Mucosa of stomach (tissue), 1 donor: Measurements from ENCODE around the gene KCNH2.

ENCODE experiments used
- H3K27me3 ChIP-seq: one replicate; pipeline ENCODE4 v1.7.0; 2013; ENCODE audit warnings: mild to moderate bottlenecking, low read length; ENCODE audit not compliant: control insufficient read depth, insufficient read depth
- H3K36me3 ChIP-seq: one replicate; pipeline ENCODE4 v1.7.0; 2013; ENCODE audit warnings: low read length; ENCODE audit not compliant: control insufficient read depth, insufficient read depth
- H3K4me1 ChIP-seq: one replicate; pipeline ENCODE4 v1.7.0; 2013; ENCODE audit warnings: mild to moderate bottlenecking, low read length; ENCODE audit not compliant: control insufficient read depth, insufficient read depth
- H3K4me3 ChIP-seq: one replicate; pipeline ENCODE4 v1.7.0; 2013; ENCODE audit warnings: low read length
- H3K9ac ChIP-seq: one replicate; pipeline ENCODE4 v1.7.0; 2013; ENCODE audit warnings: mild to moderate bottlenecking, low read length, moderate library complexity
- H3K9me3 ChIP-seq: one replicate; pipeline ENCODE4 v1.7.0; 2013; ENCODE audit warnings: mild to moderate bottlenecking, low read length, moderate library complexity; ENCODE audit not compliant: control insufficient read depth
- donor health status: Pancreatic carcinoma.

The KCNH2 gene

DNA sequence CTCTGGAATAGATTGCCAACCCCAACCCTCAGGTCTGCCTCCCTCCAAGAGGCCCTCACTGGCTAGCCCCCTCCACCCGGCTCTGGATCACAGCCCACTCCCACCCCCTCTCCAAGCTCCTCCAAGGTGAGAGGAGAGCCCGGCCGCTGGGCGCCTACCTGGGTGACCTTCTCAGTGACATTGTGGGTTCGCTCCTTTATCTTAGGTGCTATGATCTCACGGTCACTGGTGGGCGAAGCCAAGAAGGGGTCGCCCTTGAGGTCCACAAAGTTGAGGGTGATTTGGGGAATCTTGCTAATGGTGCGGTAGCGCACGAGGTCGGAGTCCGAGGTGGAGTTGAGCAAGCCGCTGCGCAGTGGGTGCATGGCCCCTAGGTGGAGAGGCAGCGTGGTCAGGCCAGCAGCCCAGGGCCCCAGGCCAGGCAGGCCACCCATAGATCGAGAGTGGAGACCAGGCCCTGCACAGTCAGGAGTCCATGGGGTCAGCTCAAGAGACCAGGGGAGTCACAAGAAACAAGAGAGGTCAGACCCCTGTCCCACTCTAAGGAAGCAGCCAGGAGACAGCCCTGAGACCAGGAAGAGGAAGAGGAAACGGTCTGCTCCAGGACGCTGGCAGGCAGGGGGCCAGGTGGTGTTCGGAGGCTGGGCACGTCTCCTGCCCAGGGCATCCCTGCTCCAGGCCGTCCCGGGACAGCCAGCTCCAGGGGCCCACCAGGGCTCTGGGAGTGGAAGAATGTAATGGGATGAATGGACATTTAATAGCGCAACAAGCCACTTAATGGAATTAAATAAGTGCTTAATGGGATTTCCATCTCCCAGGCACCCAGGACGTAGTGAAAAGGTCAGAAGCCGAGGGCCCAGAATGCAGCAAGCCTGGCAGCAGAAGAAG lies 20.7 kb downstream of the KCNH2 start:
- Histone ChIP-seq H3K4me3 (no peak overlapping the region), H3K36me3 (no peaks in the 10 kb centered on the region), H3K9ac (no peak overlapping the region), H3K4me1 (peaks cover 4% of the 10 kb centered on the region), H3K27me3 (peaks cover 20% of the 10 kb centered on the region), H3K9me3 (no peaks in the 10 kb centered on the region)

DNA sequence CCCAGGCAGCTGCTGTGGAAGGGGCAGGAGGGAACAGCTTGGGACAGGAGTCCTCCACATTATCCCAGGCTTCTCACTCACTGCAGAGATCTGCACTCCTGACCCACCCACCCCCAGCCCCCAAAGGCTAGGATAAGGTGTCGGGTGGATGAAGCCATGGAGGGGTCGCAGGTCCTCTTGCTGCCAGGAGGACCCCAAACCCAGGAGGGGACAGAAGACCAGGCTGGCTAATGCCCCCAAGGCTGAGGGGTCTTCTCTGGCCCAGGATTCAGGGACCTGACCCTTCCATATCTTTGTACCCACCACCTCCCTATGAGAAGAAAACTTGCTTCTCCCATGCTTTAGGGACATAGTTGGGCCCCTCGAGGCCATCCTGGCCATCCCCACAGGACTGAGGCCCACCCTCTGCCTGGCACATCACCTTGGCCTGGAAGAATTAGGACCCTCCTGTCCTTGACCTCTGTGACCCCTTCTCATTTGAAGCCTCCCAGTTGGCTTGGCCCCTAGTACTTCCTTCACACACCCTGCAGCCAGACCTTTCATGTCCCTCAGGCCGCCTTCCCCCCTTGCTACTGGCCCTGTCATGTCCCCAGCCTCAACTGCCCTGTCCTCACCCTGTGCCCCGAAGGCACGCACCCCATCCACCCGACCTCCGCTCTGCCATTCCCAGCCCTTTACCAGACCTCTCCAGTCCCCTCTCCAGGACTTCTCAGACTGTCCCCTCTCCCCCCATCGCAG lies 21.6 kb downstream of the KCNH2 start:
- no peak overlapping the region for H3K9ac ChIP-seq
- no peaks in the 10 kb centered on the region for H3K36me3 ChIP-seq
- no peaks in the 10 kb centered on the region for H3K9me3 ChIP-seq
- peaks cover 4% of the 10 kb centered on the region for H3K4me1 ChIP-seq
- peaks cover 20% of the 10 kb centered on the region for H3K27me3 ChIP-seq
- H3K4me3 ChIP-seq: no peak overlapping the region

DNA sequence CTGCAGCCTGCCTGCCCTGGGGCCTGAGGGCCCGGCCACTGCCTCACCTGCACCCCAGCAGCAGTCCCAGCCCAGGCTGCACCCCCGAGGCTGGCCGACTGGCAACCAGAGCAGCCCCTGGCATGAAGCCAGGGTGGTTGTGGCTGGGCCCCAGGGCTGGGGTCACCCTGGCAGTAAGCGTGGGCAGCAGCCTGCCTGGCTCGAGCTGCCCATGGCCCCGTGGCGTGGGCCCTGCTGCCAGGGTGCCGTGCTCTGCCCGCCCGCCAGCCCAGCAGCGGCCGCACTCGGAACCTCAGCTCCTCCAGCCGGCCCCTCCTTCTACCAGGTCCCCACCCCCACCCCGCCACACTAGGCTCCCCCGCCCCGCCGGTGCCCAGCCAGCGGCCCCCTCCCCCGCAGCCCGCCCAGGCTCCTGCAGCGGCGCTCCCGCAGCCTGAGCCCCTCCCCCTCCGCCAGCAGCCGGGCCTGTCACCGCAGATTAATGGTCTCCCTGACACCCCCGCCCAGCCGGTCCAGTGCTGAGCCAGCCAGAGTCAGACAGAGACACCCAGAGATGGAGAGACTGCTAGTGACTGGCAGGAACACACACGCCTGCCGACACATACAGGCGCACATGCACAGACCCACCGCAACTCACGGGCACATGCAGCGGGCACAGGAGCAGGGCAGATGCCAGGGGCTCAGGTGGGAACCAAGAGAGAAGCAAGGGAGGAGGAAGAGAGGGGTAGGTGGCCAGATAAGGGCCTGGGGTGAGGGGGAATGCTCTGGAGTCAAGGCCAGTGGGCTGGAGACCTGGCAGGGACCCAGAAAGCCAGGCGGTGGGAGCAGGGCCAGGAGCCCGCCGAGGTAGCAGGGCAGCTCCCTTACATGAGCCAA lies 22.4 kb downstream of the KCNH2 start:
- Histone ChIP-seq H3K36me3 (no peaks in the 10 kb centered on the region), H3K9ac (no peak overlapping the region), H3K9me3 (no peaks in the 10 kb centered on the region), H3K27me3 (peaks cover 20% of the 10 kb centered on the region), H3K4me3 (no peak overlapping the region), H3K4me1 (peaks cover 4% of the 10 kb centered on the region)

DNA sequence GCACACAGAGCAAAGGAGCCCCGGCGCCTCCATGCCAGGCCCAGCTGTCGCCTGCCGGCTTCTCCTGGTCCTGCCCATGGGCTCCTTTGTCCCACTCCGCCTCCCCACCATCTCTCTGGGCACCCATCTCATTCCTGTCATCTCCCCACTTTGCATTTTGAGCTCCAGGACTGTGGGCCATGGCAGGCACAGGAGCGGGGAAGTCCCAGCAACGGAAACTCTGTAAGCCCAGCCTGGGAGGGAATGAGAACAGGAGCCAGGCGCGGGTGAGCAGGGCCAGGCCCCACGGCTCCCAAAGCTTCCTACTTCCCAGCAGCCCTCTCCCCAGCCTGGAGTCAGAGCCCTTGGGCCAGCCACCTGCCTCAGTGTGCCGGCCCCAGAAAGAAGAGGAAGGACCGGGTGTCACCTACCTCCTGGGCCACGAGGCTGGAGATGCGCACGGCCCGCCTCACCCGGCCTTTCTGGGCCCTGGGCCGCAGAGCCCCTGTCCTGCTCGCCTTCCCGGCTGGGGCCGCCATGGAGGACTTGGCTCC lies 23.1 kb downstream of the KCNH2 start:
- H3K9ac ChIP-seq: no peak overlapping the region
- H3K4me3 ChIP-seq: no peak overlapping the region
- H3K4me1 ChIP-seq: peaks cover 4% of the 10 kb centered on the region
- H3K27me3 ChIP-seq: peaks cover 20% of the 10 kb centered on the region
- no peaks in the 10 kb centered on the region for H3K9me3 ChIP-seq
- H3K36me3 ChIP-seq: no peaks in the 10 kb centered on the region

DNA sequence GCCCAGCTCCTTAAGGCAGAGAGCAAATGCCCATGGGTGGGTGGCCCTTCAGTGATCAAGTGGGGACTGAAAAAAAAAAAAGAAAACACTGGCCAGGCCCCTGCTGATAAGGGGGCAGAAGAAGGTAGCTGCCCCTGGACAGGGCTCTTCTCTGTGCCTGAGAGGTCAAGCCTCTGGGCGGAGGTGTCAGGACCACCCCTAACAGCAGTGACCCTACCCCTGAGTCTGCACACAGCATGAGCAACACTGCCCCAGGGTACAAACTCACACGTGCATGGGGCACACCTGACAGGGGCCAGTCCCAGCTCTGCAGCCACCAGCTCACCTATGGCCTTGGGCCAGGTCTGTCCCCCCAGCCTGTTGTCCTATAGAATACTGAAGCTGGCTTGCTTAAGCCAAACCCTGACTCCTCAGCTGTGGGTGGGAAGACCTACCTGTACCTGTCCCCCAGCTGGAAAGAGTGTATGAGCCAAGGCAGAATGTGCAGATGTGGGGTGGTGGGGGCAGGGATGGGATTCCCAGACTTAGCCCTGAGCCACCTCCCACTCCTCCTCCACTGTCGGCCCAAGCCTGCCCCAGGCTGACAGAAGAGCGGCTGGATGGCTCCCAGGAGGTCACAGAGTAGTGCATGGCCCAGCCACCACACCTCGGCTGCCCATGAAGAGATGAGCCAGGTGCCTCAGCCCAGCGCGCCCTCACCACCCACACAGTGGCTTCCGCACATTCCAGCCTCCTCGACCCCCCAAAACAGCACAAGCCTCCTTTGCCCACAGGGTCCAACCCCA lies 23.7 kb downstream of the KCNH2 start:
- Histone ChIP-seq H3K4me3 (no peak overlapping the region), H3K4me1 (peaks cover 4% of the 10 kb centered on the region)

DNA sequence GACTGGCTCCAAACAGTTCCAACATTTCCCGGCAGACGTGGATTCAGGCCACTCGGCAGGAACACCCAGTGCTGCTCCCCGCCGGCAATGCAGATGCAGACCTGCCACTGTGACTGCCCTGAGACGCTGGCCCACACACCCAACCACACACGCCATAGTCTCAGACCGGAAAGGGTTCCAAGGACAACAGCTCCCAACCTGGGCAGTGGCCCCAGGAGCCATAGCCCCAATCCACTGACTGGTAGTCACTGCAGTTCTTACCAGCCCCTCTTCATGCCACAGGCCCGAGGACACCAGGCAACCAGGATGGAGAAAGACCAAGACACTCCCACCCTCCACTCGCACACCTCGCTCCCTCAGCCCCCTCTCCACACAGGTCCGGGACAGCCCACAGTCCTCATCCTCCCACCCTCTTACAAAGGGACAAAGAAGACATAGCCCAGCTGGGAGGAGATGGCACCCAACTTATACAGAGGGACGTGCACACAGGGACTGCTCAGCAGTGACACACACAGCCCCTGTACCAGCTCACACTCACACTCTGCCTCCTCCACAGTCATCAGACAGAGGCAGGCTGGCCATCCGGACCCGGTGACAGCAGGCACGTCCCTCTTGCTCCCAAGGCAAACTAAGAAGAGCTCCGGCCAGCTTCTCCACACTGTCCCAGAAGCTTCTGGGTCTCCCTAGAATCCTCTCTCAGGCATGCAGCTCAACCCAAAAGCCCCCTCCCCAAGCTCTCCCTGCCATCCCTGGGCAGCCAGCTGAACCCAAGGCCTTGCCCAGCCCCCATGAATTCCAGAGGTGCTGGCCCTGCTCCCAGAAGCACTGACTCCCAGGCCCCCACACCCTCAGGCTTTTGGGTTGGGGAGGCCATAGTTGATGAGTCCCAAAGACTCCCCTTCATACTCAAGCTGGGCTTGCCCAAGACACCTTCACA lies 24.8 kb downstream of the KCNH2 start:
- no peaks in the 10 kb centered on the region for H3K36me3 ChIP-seq
- H3K27me3 ChIP-seq: peaks cover 12% of the 10 kb centered on the region
- H3K4me1 ChIP-seq: peaks cover 4% of the 10 kb centered on the region
- no peak overlapping the region for H3K9ac ChIP-seq
- no peaks in the 10 kb centered on the region for H3K9me3 ChIP-seq
- H3K4me3 ChIP-seq: no peak overlapping the region

More for the DNA sequence above, 23.7 kb downstream of the KCNH2 start:
- peak overlapping the region; percentile 4 for H3K9ac ChIP-seq
- no peaks in the 10 kb centered on the region for H3K36me3 ChIP-seq
- peaks cover 20% of the 10 kb centered on the region for H3K27me3 ChIP-seq
- H3K9me3 ChIP-seq: no peaks in the 10 kb centered on the region

DNA sequence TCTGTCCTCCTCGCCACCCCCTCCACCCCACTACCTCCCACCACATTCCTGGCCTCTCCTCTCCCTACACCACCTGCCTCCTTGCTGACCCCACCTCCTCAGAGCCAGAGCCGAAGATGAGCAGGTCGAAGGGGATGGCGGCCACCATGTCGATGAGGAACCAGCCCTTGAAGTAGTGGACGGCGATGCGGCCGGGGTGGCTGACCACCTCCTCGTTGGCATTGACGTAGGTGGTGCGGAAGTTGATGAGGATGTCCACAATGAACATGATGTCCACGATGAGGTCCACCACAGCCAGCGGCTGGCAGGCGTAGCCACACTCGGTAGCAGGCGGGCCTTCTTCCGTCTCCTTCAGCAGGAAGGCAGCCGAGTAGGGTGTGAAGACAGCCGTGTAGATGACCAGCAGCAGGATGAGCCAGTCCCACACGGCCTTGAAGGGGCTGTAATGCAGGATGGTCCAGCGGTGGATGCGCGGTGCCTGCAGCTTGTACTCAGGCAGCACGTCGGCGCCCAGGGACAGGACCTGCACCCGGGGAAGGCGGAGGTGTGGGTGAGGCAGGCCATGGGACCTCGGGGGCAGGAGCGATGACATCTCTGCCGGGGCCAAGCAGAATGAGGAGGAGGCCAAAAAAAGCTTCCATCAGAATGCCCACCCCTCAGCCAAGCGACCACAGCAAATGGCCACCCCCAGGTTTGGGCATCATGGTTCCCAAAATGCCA lies 25.6 kb downstream of the KCNH2 start:
- Histone ChIP-seq H3K36me3 (no peaks in the 10 kb centered on the region), H3K9ac (no peak overlapping the region), H3K4me3 (no peak overlapping the region), H3K27me3 (peaks cover 18% of the 10 kb centered on the region), H3K4me1 (peaks cover 4% of the 10 kb centered on the region), H3K9me3 (no peaks in the 10 kb centered on the region)

DNA sequence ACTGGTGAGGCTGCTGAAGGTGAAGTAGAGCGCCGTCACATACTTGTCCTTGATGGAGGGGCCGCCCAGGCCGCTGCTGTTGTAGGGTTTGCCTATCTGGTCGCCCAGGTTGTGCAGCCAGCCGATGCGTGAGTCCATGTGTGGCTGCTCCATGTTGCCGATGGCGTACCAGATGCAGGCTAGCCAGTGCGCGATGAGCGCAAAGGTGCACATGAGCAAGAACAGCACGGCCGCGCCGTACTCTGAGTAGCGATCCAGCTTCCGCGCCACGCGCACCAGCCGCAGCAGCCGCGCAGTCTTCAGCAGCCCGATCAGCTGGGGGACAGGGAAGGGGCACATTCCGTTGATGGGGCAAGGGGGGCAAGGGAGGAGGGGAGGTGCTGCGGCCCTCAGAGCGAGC lies 26.6 kb downstream of the KCNH2 start:
- H3K9ac ChIP-seq: no peak overlapping the region
- no peaks in the 10 kb centered on the region for H3K36me3 ChIP-seq
- peaks cover 14% of the 10 kb centered on the region for H3K27me3 ChIP-seq
- H3K4me1 ChIP-seq: peaks cover 4% of the 10 kb centered on the region
- H3K9me3 ChIP-seq: no peaks in the 10 kb centered on the region
- no peak overlapping the region for H3K4me3 ChIP-seq

DNA sequence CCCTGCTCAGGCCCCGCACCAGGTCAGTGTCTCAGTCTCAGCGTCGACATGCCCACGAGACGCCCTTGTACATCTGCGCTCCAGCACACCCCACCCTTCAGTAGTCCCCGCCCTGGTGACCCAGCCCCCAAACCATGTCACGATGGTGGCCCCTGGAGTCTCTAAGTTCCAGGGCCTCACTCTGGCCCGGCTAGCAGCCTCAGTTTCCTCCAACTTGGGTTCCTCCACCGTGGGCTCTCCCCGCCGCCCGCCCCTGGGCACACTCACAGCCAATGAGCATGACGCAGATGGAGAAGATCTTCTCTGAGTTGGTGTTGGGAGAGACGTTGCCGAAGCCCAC lies 27.0 kb downstream of the KCNH2 start:
- Histone ChIP-seq H3K9ac (no peak overlapping the region), H3K27me3 (peaks cover 14% of the 10 kb centered on the region), H3K36me3 (no peaks in the 10 kb centered on the region), H3K4me1 (peaks cover 4% of the 10 kb centered on the region), H3K4me3 (no peak overlapping the region), H3K9me3 (no peaks in the 10 kb centered on the region)

DNA sequence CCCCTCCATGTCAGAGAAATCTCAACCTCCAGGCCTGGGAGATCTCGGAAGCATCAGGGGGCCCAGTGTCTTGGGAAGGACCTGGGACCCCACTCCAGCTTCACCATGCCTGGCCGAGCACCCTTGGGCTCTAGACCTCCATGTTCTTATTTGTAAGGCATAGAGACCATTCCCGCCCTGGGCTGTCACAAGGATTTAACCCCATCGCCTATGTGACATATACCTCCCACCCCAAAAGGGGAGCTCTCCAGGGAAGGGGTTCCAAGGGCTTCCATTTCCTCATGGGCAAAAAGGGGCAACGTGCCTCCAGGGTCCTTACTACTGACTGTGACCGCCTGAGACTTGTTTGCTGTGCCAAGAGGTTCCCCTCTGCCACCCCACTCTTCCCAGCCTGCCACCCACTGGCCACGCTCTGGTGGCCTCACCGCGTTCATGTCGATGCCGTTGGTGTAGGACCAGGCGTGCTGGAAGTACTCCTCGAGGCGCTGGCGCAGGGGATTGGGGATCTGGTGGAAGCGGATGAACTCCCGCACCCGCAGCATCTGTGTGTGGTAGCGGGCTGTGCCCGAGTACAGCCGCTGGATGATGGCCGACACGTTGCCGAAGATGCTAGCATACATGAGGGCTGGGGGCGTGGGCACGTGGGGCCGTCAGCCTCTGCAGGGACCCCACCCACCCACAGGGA lies 27.5 kb downstream of the KCNH2 start:
- Histone ChIP-seq H3K36me3 (no peaks in the 10 kb centered on the region), H3K27me3 (peaks cover 14% of the 10 kb centered on the region), H3K4me3 (no peak overlapping the region), H3K9me3 (no peaks in the 10 kb centered on the region), H3K9ac (no peak overlapping the region), H3K4me1 (peaks cover 4% of the 10 kb centered on the region)
